NOMO-1 treated with DMSO at 0.1 percent for 48 hours (cell line): Measurements from ENCODE around the gene COPS3.
A peak's percentile ranks its signal among the peaks of the same experiment; 100 is the strongest.
"Not testable (repeated sequence)": the region's sequence is repeated elsewhere in the genome, so short reads cannot be mapped to it uniquely, and the experiment has no call there.

Source experiments
- DNase-seq: peaks from one replicate; lab custom pipeline; 2025; ENCODE audit not compliant: unreplicated experiment; lab: John Stamatoyannopoulos, UW

The COPS3 gene

DNA sequence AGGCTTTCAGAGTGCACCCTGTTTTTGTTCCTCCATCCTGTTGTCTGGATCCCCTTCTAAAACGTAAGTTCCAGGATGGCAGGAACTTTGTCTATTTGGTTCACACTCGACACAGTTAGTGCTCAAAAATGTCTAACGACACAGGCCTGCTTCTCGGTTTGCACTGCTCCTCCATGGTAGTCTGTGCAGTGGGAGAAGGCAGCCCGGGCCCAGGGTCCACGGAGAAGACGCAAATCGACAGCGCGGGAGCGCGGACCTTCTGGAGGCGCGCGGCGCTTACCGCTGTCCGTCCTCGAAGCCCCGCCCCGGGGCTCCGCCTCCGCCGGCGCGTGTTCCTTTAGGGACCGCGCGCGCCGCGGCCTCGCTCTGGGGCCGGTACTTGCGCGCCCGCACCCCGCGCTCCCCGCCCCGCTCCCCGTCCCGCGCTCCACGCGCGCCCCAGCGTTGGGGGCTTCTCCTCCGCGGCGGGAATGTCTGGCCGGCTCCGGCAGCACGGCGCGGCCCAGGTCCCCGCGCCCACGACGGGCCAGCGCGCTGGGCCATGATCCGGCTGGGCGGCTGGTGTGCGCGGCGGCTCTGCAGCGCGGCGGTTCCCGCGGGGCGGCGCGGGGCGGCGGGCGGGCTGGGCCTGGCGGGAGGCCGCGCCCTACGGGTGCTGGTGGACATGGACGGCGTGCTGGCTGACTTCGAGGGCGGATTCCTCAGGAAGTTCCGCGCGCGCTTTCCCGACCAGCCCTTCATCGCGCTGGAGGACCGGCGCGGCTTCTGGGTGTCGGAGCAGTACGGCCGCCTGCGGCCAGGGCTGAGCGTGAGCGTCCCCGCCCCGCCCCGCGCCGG, 22.2 kb upstream of the COPS3 start, which contains the start of gene NT5M:
Gene NT5M (plus strand): TSS at position 364 of the 837 bp plus-strand sequence. CDS start 178 bp downstream, at position 542.
- DNase-seq: peak; percentile 72

- DNase-seq: not testable (repeated sequence)
Measured at GRCh38 chr17:17301659-17302058, 20.6 kb upstream of the COPS3 start.

- DNase-seq: no peak
Measured at GRCh38 chr17:17300624-17301568, 19.9 kb upstream of the COPS3 start.

GRCh38 chr17:17298108-17298507, 17.1 kb upstream of the COPS3 start:
- DNase-seq: no peak

DNA sequence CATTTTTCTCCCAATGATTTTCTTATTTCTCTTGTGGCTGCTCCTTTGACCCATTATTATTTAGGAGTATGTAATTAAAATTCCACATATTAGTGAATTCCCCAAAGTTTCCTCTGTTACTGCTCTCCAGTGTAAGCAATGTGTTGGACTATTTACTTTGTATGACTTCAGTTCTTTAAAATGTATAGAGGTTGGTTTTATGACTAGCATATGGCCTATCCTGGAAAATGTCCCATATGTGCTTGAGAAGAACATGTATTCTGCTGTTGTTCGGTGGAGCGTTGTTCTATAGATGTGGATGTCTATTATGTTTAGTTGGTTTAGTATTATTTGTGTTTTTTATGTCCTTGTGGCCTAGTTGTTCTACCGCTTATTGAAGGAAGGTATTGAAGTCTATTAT, 16.2 kb upstream of the COPS3 start:
- DNase-seq: no peak

DNA sequence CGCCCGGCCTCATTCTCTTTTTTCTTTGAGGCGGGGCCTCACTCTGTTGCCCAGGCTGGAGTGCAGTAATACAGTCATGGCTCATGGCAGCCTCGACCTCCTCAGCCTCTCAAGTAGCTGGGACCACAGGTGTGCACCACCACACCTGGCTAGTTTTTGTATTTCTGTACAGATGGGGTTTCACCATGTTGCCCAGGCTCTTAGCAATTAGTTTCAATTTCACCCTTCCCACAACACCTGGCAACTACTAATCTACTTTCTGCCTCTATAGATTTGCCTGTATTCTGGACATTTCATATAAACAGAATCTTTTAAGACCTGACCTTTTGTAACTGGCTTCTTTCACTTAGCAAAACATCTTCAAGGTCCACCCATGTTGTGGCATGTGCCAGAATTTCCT, 14.1 kb upstream of the COPS3 start:
- no peak for DNase-seq

DNA sequence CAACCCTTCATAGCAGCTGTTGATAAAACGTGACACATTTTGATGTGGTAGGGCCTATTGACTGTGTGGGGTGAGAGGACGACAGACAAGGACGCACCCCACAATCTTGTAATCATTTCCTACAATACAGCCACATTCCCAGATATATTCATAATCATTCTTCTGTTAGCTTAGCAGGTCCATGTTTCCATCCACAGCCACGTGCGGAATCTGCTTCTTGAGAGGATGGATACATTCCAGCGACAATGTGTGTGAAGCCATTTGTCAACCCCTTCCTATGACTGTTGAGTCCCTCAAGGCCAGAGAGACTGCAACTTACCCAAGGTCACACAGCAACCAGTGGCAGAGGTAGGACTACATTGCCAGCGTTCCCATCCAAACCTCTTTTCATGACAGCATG, 8.7 kb upstream of the COPS3 start:
- DNase-seq: no peak

DNA sequence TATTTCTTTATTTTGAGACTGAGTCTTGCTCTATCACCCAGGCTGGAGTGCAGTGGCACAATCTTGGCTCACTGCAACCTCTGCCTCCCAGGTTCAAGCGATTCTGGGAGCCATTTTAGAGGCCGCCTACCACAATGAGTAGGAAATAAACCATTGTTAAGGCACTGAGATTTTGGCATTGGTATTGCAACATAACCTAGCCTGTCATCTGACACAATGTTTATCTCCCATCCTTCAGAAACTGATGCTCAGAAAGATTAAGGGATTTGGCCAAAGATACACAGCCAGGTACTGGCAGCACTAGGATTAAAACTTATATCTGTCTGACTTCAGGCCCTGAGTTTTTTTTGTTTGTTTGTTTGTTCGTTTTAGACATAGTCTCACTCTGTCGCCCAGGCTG, 8.0 kb upstream of the COPS3 start:
- DNase-seq: no peak

DNA sequence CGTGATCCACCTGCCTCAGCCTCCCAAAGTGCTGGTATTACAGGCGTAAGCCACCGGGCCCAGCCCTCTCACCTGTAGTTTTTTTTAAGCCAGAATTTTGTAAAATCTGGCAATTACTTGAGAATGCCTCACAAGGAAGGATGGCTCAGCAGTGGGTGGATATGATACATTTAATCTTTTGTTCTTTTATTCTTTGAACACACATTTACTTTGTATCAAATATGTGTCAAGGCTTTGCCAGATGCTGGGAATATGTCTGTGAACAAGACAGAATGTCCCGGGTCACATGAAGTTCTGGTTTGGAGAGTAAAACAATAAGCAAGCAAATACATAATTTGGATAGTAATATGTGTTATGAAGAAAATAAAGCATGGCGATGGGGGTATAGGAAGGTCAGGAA, 4.9 kb upstream of the COPS3 start:
- DNase-seq: no peak

GRCh38 chr17:17279316-17279715, 1.7 kb downstream of the COPS3 start:
- DNase-seq: peak; percentile 24

GRCh38 chr17:17277431-17277830, 3.6 kb downstream of the COPS3 start:
- DNase-seq: not testable (repeated sequence)

GRCh38 chr17:17275971-17276370, 5.1 kb downstream of the COPS3 start:
- peak; percentile 72 for DNase-seq

GRCh38 chr17:17269926-17270773, 10.9 kb downstream of the COPS3 start:
- DNase-seq: no peak

DNA sequence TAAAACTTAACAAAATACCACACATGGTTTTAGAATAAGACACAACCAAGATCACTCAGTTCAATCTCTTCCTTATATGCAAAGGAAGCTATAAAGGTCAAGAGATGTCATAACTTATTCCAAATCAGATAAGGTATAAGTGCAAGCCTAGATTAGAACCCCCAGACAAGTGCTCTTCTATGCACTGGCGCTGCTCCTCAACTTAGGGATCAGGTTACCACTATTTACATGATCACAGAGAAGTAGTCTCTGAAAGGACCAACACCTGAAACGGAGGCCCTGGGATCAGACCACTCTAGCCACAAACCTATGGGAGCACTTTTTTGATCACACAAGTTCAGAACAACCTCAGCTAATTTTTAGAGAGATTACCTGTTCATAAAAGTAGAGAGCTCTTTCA, 16.6 kb downstream of the COPS3 start:
- no peak for DNase-seq

- DNase-seq: no peak
Measured at GRCh38 chr17:17258998-17259397, 22.0 kb downstream of the COPS3 start.

- no peak for DNase-seq
Measured at GRCh38 chr17:17258011-17258410, 23.0 kb downstream of the COPS3 start.

DNA sequence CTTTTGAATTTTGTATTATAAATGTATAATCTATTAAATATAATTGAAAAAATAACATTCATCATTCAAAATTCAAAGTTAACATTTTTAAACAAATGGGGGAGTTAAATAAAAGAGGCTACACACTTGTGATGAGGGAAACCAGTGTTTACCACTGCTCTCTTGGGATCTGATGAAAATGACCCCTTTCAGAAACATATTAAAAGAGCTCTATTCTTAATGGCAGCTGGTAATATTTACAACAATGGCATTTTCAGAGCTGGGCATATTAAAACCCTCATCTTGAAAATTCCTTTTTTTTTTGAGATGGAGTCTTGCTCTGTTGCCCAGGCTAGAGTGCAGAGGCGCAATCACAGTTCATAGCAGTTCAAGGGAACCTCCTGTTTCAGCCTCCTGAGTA, 24.7 kb downstream of the COPS3 start:
- no peak for DNase-seq

GRCh38 chr17:17255689-17256088, 25.4 kb downstream of the COPS3 start:
- DNase-seq: not testable (repeated sequence)

- no peak for DNase-seq
Measured at GRCh38 chr17:17254036-17254435, 27.0 kb downstream of the COPS3 start.

DNA sequence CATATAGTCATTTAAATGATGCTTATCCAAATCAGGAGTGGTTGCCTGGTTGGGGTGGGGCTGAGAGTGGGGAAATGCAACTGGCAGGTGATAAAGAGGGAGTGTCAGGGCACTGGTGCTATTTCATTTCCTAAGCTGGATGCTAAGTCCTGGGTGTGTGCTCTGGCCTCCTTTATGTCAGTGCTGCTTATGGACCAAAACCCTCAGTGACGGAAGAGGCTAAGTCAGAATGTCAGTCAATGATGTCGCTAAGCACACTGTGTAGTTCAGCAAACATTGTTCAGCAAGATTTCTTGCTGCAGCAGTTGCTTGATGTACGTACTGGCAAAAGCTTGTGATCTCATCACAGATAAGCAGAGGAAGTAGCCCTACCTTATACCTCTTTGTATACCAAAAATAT, 27.6 kb downstream of the COPS3 start:
- no peak for DNase-seq

DNA sequence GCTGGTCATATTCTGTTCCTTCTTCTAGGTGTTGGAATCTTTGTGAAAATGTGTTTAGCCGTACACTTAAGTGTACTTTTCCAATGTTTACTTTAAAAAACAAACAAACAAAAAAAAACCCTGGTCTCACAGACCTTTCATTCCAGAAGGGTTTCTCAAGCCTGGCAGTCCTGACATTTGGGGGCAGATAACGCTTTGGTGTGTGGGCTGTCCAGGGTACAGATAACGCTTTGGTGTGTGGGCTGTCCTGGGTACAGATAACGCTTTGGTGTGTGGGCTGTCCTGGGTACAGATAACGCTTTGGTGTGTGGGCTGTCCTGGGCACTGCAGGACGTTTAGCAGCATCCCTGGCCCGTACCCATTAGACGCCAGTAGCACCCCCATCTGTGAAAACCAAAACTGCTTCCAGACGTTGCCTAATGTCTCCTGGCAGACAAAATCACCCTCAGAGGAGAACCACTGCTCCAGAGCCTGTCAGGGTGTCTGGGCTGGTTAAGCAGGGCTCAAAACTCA, 28.8 kb downstream of the COPS3 start:
- DNase-seq: no peak
